ENCODE data around the gene CCL24.
A peak's percentile ranks its signal among the peaks of the same experiment; 100 is the strongest.
"Not testable (repeated sequence)": the region's sequence is repeated elsewhere in the genome, so short reads cannot be mapped to it uniquely, and the experiment has no call there.

Gene CCL24

GRCh38 chr7:75813781-75814236 lies at the start of gene CCL24:
Gene CCL24 (minus strand): TSS chr7:75813806. CDS start chr7:75813715, 91 bp downstream.
- no peak for DNase-seq

- no peak for DNase-seq
These were observed 48.0 kb upstream of the CCL24 start for GRCh38 chr7:75861636-75862035.

GRCh38 chr7:75858410-75858809 lies 44.8 kb upstream of the CCL24 start:
- no peak for DNase-seq

GRCh38 chr7:75856536-75856935 lies 42.9 kb upstream of the CCL24 start:
- no peak for DNase-seq

GRCh38 chr7:75854813-75855345 lies 41.3 kb upstream of the CCL24 start:
- not testable (repeated sequence) for DNase-seq

- DNase-seq: no peak
These were observed 40.6 kb upstream of the CCL24 start for GRCh38 chr7:75854233-75854632.

- DNase-seq: no peak
These were observed 36.6 kb upstream of the CCL24 start for GRCh38 chr7:75850235-75850634.

- DNase-seq: no peak
These were observed 36.0 kb upstream of the CCL24 start for GRCh38 chr7:75849573-75849972.

- no peak for DNase-seq
These were observed 34.1 kb upstream of the CCL24 start for GRCh38 chr7:75847707-75848106.

- DNase-seq: not testable (repeated sequence)
These were observed 31.5 kb upstream of the CCL24 start for GRCh38 chr7:75845132-75845531.

GRCh38 chr7:75844158-75844557 lies 30.6 kb upstream of the CCL24 start:
- DNase-seq: no peak

GRCh38 chr7:75843613-75844116 lies 30.1 kb upstream of the CCL24 start:
- DNase-seq: no peak

GRCh38 chr7:75842836-75843446 lies 29.3 kb upstream of the CCL24 start:
- DNase-seq: peak; percentile 60

GRCh38 chr7:75840029-75840428 lies 26.4 kb upstream of the CCL24 start:
- DNase-seq: no peak

- not testable (repeated sequence) for DNase-seq
These were observed 24.8 kb upstream of the CCL24 start for GRCh38 chr7:75838281-75838930.

- no peak for DNase-seq
These were observed 23.2 kb upstream of the CCL24 start for GRCh38 chr7:75836798-75837197.

GRCh38 chr7:75835688-75836285 lies 22.2 kb upstream of the CCL24 start:
- no peak for DNase-seq

GRCh38 chr7:75833662-75834061 lies 20.1 kb upstream of the CCL24 start:
- DNase-seq: not testable (repeated sequence)

GRCh38 chr7:75830978-75831377 lies 17.4 kb upstream of the CCL24 start:
- DNase-seq: no peak

GRCh38 chr7:75829656-75830055 lies 16.1 kb upstream of the CCL24 start:
- not testable (repeated sequence) for DNase-seq

GRCh38 chr7:75823198-75823910 lies 9.7 kb upstream of the CCL24 start:
- no peak for DNase-seq

- no peak for DNase-seq
These were observed 7.1 kb upstream of the CCL24 start for GRCh38 chr7:75820688-75821087.

GRCh38 chr7:75819711-75820110 lies 6.1 kb upstream of the CCL24 start:
- no peak for DNase-seq
